Ecto neural progenitor cell (in vitro differentiated cells): Measurements from ENCODE around the gene CPSF4L.

ENCODE experiments used
- DNase-seq: peaks from one replicate; pipeline ENCODE4 v3.0.0-alpha.2; 2018; ENCODE audit warnings: low spot score

The CPSF4L gene

DNA sequence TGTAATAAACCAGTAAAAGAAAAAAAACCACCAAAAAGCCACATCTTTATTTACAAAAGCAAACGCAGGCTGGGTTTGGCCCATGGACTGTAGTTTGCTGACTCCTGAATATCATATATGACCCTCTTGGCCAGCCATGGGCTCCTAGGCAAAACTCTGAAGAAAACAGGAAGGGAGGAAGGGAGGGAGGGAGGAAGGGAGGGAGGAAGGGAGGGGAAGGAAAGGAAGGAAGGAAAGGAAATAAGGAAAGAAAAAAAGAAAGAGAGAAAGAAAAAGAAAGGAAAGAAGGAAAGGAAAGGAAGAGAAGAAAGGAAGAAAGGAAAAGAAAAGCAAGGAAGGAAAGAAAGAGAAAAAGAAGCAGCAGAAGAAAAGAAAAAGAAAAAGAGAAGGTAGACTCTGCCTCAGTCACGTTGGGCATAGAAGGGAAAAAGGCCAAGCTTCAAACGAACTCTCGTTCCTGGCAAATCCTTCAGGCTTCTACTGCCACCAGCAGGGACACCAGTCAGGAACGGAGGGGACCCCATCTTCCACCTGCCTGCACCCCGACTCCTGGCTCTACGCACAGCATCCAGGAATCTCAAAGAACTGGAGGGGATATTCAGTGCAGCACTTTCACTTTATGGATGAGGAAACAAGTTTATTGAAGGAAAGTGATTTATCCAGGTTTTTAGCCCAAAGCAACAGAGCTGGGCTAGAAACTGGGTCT lies 28.0 kb upstream of the CPSF4L start:
- no peak for DNase-seq

DNA sequence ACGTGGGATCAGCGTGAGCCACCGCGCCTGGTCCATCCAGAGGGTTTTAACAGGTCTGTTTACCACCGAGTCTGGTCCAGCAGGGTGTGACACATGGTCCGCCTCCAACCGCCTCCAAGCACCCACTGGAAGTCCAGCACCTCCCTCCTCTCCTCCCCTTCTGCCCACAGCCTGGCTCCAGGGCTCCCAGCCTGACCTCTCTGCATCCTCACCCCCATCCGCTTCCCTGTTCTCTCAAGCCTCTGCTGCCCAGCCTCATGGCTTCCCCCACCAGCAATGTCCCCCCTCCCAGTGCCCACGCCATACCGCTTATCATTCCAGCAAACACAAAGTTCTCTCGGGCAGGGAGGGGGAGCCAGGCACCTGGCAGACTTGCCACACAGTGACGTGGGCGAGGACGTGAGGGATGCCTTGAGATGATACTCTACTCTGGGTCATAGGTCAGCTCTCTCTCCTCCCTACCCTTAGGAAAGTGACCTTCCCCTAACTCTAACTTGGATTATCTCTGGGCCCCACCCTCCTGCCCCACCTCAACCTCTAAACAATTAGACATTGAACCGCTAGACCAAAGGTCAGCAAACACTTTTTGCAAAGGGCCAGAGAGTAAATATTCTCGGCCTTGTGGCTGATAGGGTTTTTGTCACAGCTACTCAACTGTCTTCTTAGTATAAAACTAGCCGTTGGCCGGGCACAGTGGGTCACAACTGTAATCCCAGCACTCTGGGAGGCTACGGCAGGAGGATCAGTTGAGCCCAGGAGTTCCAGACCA lies 27.0 kb upstream of the CPSF4L start:
- DNase-seq = no peak

DNA sequence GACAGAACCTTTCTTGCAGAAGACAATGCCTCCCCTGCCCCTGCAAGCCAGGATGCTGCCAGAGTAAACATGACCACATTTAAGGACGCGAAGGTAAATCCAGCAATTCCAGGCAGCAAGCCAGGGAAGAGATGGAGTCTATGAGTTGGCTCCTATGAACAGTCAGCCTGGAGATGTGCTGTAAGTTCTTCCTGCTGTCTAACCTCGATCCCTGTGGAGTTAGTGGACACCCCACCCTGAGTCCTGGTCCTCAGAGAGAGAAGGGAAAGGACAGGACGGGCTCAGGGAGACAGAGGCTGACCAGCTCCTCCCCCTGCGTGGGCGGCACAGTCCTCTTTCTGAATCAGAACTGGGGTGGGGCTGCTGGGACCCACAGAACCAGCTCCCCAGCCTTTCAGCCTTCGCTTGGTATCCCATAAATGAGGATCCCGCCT lies 25.2 kb upstream of the CPSF4L start:
- no peak for DNase-seq

DNA sequence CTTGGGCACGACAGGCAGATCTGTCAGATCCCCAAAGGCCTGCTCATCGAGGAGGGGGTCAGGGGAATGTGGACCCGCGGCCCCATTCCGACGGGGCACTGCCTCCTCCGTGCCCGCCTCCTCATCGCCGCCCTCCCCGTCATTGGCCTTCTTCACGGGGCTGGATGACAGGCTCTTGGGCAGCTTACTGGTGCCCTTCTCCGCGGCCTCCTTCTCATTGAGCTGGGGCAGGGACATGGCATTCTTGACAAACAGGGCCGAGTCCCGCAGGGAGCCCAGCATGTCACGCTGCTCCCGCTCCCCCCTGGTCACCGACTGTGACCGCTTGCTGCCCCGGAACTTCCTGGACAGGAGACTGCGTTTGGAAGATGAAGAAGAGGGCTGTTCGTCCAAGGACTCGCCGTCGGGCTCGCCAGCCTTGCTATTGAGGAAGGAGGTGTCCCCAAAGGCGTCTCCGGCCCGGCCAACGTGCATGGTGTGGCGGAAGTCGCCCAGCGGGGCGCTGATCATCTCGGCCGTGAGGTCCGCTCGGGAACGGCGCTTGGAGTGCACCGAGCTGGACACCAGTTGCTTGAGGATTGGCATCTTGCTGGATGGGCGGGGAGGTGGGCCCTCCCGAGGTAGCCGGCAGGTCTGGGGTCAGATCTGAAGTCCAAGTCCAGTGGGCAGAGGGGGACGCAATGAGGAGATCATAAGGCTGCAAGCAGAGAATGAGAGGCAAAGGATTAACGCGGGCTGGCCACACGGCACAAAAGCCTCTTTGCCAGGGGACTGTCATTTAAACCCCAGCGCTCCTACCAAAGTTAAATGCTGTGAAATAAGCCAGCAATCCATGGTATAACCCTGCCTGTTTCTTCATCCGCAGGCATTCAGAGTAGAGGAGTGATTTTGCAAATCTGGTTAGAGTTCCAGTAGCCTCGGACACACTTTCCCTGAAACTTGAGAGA lies 24.5 kb upstream of the CPSF4L start:
- DNase-seq = no peak

DNA sequence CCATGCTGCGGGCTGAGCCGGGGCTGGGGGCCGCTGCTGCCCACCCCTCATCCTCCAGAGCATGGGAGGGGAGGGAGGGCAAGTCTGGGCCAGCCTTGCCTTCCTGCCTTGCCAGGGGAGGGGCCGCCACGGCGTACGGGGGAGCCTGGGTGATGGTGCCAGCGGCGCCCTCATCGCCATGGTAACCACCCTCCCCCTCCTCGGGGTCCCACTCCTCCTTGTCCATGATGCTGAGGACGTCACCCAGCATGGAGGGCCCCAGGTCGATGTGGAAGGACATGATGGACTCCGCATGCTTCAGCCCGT lies 23.9 kb upstream of the CPSF4L start:
- no peak for DNase-seq

DNA sequence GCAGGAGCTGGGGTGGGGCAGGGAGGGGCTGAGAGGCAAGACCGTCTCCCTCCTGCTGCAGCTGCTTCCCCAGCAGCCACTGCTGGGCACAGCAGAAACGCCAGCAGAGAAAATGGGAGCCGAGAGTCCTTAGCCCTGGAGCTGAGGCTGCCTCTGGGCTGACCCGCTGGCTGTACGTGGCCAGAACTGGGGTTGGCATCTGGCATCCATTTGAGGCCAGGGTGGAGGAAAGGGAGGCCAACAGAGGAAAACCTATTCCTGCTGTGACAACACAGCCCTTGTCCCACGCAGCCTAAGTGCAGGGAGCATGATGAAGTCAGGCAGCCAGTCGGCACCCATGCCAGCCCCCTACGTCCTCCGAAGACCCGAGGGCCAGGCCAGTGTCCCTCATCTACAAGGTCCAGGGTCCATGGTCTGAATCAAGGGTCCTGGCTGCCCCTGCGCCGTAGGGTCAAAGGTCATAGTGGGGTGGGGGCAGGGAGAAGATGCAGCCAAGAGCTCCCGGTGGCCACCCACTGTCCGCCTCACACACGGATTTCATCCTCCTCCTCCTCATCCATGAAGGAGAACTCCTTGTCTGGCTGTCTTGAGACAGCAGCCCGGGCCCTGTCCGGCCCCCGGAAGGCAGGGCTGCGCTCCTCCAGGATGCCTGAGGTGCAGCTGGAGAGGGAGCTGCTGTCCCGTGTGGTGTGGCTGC lies 23.4 kb upstream of the CPSF4L start:
- no peak for DNase-seq

DNA sequence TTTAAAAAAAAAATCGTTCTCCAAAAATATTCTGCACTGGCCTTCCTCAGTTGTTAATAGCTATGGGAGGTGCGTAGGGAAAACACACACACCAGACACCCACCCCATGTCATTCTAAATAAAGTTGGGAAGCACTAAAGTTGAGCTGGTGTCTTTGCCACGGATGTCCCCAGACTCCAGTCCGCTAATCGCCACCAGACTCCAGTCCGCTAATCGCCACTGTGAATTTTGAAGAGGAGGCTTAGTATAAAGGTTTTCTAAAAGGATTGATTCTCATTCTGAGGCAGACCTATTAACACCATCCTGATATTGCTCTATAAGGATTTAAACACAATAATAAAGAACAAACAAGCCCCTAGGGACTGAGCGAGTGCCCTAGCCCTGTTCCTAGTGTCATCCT lies 22.7 kb upstream of the CPSF4L start:
- no peak for DNase-seq

DNA sequence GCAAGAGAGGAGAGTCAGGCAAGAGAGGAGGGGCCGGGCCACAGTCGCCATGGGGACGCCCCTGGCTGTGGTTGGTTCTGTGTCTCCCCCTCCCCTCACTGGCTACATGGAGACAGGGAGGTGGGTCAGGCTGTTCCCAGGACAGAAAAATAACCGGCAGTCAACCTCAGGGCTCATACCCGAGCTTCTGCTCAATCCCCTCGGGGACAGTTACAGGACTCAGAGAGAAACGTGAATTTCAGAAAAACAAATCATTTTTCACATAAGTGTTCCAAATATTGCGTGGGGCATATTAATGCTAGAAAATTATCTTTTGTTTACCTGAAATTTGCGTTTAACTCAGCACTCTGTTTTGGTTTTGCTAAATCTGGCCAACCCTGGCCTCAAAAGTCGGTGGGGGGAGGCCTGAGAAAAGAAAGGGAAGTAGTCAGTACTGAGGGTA lies 22.2 kb upstream of the CPSF4L start:
- DNase-seq = peak; percentile 93

DNA sequence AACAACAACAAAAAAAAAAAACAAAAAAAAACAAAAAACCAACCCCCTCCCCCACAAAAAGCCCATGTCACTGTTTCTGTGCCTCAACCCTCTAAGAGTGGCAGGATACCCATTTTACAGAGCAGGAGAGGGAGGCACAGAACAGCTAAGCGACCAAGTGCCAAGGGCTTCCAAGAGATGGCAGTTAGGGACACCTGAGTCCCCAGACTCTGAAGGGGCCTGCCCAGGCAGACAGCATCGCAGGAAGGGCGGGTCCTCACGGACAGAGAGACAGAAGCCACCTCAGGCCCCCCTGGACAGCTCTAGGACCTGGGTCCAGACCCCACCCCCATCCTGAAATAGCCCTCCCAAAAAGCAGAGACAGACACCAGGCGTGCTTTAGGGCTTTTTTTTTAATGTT lies 21.6 kb upstream of the CPSF4L start:
- DNase-seq = no peak

DNA sequence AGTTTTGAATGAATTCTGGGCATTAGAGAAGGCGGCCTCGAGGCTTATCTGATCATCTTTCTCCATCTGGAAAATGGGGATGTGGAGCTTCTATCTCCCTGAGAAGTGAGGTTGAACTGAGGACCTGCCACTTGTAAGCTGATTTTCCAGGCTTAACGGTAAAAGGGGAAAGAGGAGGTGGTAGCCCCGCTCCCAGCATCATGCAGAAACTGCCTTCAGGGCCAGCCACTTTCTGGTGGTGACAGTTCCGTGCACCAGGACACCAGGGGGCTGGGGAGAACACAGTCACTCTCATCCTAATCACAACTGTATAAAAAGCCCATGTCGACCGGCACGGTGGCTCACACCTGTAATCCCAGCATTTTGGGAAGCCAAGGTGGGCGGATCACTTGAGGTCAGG lies 20.9 kb upstream of the CPSF4L start:
- no peak for DNase-seq

DNA sequence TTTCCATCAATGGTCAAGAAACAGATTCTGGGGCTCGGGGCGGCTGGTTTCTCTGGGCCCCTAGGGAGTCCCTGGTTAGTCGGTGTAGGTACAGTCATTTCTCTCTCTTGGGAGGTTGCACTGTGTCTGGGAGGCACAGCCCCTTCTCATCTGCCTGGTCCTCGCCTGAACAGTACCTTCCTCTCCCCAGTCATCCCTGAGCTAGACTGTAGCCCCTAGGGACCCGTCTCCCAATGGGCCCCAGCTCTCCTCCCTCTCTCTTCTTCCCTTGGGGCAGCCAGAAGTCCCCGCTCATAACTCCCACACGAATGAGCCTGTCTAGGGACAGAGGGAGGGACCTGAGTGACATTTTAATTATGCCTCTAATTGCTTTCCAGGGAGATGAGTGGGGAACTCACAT lies 20.2 kb upstream of the CPSF4L start:
- no peak for DNase-seq

DNA sequence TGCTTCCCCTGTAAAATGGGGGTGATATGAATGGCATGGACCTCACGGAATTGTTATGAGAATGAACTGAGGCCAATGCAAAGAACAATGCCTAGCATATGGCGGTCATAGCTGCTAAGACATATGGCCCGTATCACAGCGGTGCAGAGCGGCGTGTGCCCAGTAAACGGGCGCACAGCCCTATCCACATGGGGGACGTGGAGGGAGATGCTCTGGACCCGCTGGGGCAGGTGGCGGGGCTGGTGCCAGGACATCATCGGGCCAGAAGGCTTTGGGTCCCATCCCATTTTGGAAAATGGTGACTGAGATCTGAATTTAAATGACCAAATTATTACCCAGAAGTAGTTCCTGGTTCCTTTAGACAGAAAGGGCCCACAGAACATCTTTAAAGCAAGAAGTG lies 18.5 kb upstream of the CPSF4L start:
- DNase-seq = no peak

DNA sequence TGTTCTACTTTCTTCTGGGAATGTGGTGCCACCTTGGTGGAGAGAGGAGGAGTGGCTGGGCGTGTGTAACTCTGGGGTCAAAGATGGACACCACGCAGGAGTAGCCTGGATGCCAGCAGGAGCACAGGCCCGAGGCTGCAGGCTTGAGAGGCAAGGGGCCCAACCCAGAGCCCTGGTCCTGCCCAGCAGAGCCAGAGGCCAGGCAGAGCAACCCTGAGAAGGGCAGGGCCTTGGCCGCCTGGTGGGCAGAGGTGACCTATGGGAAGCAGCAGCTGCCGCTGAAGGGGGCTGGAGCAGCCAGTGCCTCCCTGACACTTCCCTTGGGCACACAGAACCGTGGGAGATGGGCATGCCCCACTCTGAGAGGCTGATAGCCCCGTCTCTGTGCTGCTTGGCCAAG lies 18.0 kb upstream of the CPSF4L start:
- DNase-seq = no peak

DNA sequence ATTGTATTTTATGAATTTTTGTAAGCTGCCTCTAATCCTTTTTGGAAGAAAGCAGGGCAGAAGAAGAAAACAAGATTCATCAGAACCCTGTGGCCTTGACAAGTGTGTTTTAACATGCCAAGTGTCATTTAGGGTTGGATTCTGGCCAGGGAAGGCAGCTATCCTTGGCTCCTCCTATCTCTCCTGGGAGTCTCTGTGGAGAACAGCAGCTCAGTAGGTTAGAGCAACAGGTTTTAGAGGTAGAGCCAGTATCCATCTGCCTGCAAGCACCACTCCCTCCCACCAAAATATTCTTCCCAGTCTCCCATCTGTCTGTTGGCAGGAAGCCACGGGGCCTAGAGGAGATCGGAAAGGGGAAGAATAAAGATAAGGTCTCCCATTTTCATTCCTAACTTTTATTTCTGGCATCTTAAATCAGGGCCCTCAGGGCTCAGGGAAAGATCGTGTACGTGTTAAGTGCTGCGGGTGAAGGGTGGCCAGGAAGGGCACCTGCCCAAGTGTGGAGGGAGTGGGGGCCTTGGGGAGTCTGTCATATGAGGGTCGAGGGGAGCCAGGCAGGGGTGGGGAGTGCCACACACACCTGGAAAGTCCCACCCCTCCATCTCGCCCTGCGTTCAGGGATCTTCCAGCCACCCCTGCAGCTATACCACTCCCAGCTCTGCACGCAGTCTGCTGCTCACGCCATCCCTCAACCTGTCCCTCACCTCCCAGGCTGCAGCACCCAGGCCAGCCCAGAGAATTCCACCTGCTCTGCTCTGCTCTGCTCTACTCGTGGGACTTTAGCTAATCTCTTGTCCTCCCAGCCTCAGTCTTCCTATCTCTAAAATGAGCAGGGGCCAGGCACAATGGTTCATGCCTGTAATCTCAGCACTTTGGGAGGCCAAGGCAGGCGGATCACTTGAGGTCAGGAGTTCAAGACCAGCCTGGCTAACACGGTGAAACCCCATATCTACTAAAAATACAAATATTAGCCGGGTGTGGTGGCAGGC lies 17.1 kb upstream of the CPSF4L start:
- DNase-seq = no peak

DNA sequence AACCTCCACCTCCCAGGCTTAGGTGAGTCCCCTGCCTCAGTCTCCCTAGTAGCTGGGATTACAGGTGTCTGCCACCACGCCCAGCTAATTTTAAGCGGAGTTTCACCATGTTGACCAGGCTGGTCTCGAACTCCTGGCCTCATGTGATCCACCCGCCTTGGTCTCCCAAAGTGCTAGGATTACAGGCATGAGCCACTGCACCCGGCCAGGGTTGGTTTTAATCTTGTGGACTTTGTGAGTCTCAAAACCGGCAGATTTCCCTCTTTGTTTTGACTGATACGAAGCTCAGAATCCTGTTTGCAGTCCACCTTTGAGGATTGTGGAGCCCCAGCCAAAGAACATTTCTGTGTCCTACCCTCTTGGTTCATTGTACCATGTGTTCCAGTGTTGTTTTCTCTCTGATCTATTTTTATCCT lies 16.4 kb upstream of the CPSF4L start:
- DNase-seq = no peak

DNA sequence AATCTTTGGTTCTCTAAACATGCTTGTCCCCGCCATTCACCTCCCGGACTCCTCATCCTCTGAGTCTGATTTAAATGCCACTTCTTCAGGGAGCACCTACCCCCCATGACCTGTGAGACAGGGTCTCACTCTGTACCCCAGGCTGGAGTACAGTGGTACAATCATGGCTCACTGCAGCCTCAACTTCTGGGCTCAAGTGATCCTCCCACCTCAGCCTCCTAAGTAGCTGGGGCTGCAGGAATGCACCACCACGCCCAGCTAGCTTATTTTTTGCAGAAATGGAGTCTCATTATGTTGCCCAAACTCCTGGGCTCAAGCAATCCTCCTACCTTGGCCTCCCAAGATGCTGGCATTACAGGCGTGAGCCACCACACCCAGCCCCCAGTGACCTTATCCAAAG lies 12.8 kb upstream of the CPSF4L start:
- no peak for DNase-seq

DNA sequence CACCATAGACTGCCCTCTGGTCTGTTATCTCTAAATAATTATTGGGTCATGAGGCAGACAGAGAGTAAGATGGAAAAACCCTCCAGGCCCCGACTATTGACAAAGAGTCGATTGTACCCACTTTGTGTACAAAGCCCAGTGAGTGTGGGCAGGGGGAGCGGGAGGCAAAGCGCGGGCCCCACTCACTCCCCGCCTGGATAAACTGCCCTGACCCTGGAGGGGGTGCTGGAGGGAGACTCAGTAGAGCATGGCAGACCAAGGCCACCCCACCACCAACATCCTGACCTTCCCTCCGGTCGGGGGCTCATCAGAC lies 11.2 kb upstream of the CPSF4L start:
- no peak for DNase-seq

DNA sequence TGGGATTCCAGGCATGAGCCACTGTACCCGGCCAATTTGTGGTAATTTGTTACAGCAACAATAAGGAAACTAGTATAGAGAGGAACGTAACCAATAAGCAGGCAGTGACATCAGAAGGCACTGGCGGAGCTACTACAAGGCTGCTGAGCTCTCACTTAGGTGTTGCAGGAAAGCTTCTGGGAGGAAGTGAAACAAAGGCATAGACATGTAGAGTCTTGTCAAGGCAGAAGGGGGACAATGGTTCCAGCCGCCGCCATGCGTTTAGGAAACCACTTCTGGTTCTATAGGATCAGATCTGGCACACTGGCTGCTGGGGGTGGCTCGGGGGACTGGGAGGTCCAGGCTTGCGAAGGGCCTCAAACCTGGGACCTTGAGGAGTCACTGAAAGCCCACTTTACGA lies 9.4 kb upstream of the CPSF4L start:
- no peak for DNase-seq

DNA sequence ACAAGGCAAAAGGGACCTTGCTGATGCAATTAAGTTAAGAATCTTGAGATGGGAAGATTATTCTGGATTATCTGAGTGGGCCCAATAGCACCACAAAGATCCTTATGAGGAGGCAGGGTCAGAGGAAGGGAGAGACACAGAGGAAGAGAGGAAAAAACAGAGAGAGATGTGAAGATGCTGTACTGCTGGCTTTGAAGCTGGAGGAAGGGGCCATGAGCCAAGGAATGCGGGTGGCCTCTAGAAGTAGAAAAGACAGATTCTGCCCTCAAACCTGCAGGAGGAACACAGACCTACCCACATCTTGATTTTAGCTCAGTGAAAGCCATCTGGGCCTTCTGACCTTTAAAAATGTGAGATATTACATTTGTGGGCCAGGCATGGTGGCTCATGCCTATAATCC lies 8.1 kb upstream of the CPSF4L start:
- DNase-seq = no peak

DNA sequence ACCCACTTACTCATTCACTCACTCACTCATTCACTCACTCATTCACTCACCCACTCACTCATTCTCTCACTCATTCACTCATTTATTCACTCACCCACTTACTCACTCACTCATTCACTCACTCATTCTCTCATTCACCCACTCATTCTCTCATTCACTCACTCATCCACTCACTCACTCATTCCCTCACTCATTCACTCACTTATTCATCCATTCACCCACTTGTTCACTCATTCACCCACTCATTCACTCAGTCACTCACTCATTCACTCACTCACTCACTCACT lies 7.6 kb upstream of the CPSF4L start:
- DNase-seq = no peak

DNA sequence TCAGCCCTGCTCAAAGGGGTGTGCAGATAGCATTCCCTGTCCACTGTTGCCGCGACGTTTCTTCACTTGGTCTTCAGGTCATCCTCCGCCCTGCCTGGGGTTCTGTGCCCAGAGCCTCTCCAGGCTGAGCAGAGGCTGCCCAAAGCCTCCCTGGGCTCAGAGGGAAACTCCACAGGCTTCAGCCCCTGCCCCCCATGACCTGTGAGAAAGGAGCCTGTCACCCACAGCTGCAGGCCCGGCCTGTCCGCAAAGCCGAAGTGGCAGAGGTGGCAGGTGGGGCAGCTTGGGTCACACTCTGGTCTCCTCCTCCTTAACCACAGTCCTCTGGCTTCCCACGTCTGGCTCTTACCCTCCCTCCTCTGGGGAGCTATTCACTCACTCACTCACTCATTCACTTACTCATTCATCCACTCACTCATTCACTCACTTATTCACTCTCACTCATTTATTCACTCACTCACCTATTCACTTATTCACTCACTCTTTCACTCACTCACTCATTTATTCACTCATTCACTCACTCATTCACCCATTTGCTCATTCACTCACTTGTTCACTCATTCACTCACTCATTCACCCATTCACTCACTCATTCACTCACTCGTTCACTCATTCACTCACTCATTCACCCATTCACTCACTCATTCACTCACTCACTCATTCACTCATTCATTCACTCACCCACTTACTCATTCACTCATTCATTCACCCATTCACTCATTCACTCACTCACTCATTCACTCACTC lies 7.1 kb upstream of the CPSF4L start:
- DNase-seq = no peak
